ENCODE results near the gene ZBTB37. TPM values are rescaled to one million over a fixed set of nuclear protein-coding genes. Genes with fewer than 3 reads are reported as not detected.
A peak's percentile ranks its signal among the peaks of the same experiment; 100 is the strongest.

ZBTB37 gene
- total and polyA plus RNA-seq, 7 donors, result under 0.01 to 8.6 (median 7.5) TPM

DNA sequence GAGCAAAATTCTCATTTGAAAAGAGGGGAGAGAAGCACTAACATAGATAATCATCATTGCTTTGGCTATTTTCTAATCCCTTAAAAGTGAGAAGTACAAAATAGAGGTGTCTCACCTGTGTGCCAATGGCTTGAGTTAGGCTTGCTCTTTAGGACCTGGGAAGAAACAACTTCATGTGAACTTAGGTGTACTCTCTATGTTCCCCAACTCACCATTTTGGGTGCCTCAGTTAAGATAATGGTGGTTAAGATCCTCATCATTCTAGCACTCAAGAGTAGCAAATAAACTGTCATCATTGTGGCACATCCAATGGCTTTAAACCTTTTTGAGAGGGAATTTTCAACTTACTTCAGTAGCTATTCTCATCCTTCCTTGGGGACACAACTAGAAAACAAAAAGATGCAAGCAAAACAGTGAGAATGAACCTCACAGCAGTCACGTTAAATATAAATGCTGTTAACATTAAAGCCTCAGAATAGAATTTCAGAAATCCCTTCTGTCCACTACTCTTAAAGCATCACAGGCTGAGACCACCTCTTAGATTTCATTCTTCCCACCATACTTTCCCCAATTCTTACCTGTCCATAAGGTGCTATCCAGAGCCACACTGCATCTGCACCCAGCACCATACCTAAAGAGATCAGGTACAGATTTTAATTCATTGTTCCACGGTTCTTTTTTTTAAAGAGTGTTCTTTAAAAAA is 1.6 kb upstream of the ZBTB37 start:
- intact Hi-C loops (cut with DNase I), result loop anchor here (5.0 to 10.0 kb wide), 4 partner anchors 291 to 1131 kb away; partner anchors contain the start of genes CACYBP, PRDX6 and RABGAP1L
- DNase-seq, result no peak
- TF ChIP-seq POLR2AphosphoS5 (IDR thresholded peaks at IDR 0.05), result no peak
- TF ChIP-seq EP300 (IDR thresholded peaks at IDR 0.05), result no peak
- TF ChIP-seq, protein P1, sequence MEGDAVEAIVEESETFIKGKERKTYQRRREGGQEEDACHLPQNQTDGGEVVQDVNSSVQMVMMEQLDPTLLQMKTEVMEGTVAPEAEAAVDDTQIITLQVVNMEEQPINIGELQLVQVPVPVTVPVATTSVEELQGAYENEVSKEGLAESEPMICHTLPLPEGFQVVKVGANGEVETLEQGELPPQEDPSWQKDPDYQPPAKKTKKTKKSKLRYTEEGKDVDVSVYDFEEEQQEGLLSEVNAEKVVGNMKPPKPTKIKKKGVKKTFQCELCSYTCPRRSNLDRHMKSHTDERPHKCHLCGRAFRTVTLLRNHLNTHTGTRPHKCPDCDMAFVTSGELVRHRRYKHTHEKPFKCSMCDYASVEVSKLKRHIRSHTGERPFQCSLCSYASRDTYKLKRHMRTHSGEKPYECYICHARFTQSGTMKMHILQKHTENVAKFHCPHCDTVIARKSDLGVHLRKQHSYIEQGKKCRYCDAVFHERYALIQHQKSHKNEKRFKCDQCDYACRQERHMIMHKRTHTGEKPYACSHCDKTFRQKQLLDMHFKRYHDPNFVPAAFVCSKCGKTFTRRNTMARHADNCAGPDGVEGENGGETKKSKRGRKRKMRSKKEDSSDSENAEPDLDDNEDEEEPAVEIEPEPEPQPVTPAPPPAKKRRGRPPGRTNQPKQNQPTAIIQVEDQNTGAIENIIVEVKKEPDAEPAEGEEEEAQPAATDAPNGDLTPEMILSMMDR (IDR thresholded peaks at IDR 0.05), result no peak
- no peak for TF ChIP-seq POLR2A (IDR thresholded peaks at IDR 0.05)
- peak overlapping the region in 3 of 4 donors; percentile 92 to 100 (median 96) for H3K4me3 ChIP-seq
- no peaks in the 10 kb centered on the region for H3K27me3 ChIP-seq
- no peaks in the 10 kb centered on the region for H3K9me3 ChIP-seq
- peak overlapping the region; percentile 95 to 99 (median 98) for H3K27ac ChIP-seq
- WGBS, 2 donors, result 2 to 17% methylated on average over 2 of the region's 2 CpGs
- H3K4me1 ChIP-seq, result peaks cover 0 to 39% (median 24%) of the 10 kb centered on the region in 4 donors
- peaks cover 0 to 63% (median 27%) of the 10 kb centered on the region in 4 donors for H3K36me3 ChIP-seq

DNA sequence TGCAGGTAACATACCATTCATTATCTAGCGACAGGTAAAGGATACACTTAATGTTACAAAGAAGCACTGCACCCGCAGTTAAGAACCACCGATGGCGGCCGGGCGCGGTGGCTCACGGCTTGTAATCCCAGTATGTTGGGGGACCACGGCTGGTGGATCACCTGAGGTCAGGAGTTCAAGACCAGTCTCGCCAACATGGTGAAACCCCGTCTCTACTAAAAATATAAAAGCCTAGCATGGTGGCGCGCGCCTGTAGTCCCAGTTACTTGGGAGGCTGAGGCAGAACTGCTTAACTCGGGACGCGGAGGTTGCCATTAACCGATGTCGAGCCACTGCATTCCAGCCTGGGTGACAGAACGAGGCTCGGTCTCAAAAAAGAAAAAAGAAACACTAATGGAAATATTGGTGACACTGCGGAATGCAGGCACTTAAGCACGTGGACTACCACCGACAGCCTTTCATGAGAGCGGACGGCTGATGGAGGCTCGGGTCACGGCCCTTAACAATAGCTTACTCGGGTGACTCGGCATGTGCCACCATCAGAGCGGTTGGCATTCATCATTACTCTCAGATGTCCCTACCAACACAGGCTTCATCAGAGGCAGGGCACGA is 933 bp upstream of the ZBTB37 start:
- peaks cover 0 to 39% (median 24%) of the 10 kb centered on the region in 4 donors for H3K4me1 ChIP-seq
- peak; percentile 68 for DNase-seq
- peaks cover 0 to 57% (median 27%) of the 10 kb centered on the region in 4 donors for H3K36me3 ChIP-seq
- H3K27me3 ChIP-seq, result no peaks in the 10 kb centered on the region
- H3K27ac ChIP-seq, result peak overlapping the region; percentile 95 to 99 (median 98)
- no peaks in the 10 kb centered on the region for H3K9me3 ChIP-seq
- peak overlapping the region; percentile 78 to 100 (median 94) for H3K4me3 ChIP-seq
- intact Hi-C loops (cut with DNase I), result loop anchor here (5.0 to 10.0 kb wide), 4 partner anchors 290 to 1130 kb away; partner anchors contain the start of genes CACYBP, PRDX6 and RABGAP1L
- 1 to 3% methylated on average over 32 of the region's 32 CpGs for WGBS, 2 donors
- no peak for TF ChIP-seq POLR2A (IDR thresholded peaks at IDR 0.05)
- TF ChIP-seq POLR2AphosphoS5 (IDR thresholded peaks at IDR 0.05), result no peak
- TF ChIP-seq, protein P1 (IDR thresholded peaks at IDR 0.05), result no peak
- no peak for TF ChIP-seq EP300 (IDR thresholded peaks at IDR 0.05)

DNA sequence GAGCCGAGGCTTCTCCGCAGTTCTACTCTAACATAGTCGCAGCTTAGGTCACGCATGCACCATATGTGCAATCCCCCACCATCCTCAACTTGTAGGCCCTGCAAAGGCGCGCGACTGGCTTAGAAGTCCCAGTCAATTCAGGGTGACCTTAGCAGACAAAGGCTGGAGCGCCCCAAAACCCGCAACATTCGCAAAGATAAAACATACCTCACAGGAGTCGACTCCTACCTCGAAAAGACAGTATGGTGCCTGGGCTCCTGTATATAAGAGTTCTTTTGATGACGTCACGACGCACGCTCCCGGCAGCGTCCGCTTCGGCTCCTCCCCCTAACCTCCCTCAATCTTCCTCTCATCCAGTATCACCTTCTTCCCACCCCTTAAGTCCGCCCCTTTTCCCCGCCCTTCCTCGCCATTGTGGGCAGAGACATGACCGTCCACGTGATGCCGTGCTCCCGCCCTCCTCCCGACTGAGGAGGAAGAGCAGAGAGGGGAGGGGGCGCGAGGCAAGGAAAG is 371 bp upstream of the ZBTB37 start, which contains the start of gene GAS5:
TSS of gene GAS5 (minus strand) at position 237 of the 513 bp plus-strand sequence.
- Histone ChIP-seq H3K9me3 (no peaks in the 10 kb centered on the region), H3K4me1 (peaks cover 0 to 39% (median 24%) of the 10 kb centered on the region in 4 donors), H3K27ac (peak within 1 kb of the TSS; percentile 95 to 99 (median 98)), H3K4me3 (peak within 1 kb of the TSS; percentile 78 to 100 (median 94)), H3K27me3 (no peaks in the 10 kb centered on the region), H3K36me3 (peaks cover 0 to 51% (median 25%) of the 10 kb centered on the region in 4 donors)
- DNase-seq, result peak; percentile 100
- WGBS, 2 donors, result 0% methylated on average over 30 of the region's 30 CpGs
- TF ChIP-seq POLR2A (IDR thresholded peaks at IDR 0.05), result peak; percentile 91 to 97
- peak; percentile 97 to 99 (median 98) for TF ChIP-seq POLR2AphosphoS5 (IDR thresholded peaks at IDR 0.05)
- TF ChIP-seq, protein P1 (IDR thresholded peaks at IDR 0.05), result no peak
- TF ChIP-seq EP300 (IDR thresholded peaks at IDR 0.05), result no peak
- intact Hi-C loops (cut with DNase I), result loop anchor here (2.0 to 10.0 kb wide), 6 partner anchors 43 to 1129 kb away; partner anchors contain the start of genes CACYBP, CENPL, DARS2 and PRDX6

DNA sequence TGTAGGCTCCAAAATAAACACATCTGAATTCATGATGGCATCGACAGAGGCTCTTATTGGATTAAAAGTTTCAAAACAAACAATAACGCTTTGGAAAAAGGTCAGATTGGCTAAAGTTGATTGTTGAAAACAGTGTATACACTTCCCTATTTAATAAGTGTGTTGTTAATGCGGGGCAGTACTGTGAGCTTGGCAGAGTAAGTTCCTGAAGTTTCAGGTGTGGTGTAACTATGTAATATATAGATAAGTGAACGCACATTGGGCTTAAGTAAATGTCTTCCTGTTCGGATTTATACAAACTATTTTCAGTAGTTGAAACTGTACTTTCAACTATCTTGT is 810 bp downstream of the ZBTB37 start:
- Histone ChIP-seq H3K27me3 (no peaks in the 10 kb centered on the region), H3K9me3 (no peaks in the 10 kb centered on the region), H3K4me3 (peak overlapping the region; percentile 78 to 100 (median 94)), H3K4me1 (peaks cover 0 to 39% (median 24%) of the 10 kb centered on the region in 4 donors), H3K27ac (peak overlapping the region; percentile 95 to 99 (median 98)), H3K36me3 (peaks cover 0 to 47% (median 16%) of the 10 kb centered on the region in 4 donors)
- DNase-seq, result no peak
- WGBS, 2 donors, result 1 to 5% methylated on average over 5 of the region's 5 CpGs
- intact Hi-C loops (cut with DNase I), result loop anchor here (2.0 to 10.0 kb wide), 6 partner anchors 44 to 1128 kb away; partner anchors contain the start of genes CACYBP, CENPL, DARS2 and PRDX6
- TF ChIP-seq POLR2AphosphoS5 (IDR thresholded peaks at IDR 0.05) (no peak), EP300 (IDR thresholded peaks at IDR 0.05) (no peak), POLR2A (IDR thresholded peaks at IDR 0.05) (no peak)
- TF ChIP-seq, protein P1 (IDR thresholded peaks at IDR 0.05), result no peak
